Measurements from ENCODE around the gene GJB4. TPM values are rescaled to one million over a fixed set of nuclear protein-coding genes. Genes with fewer than 3 reads are reported as not detected.

The GJB4 gene
- polyA plus RNA-seq (2011; rRNA removed) (0.07 TPM in 1 of 2 replicates, not detected in the other), polyA plus RNA-seq (2017; fragmentation: RNase III; extraction: RNeasy Plus Mini Kit Qiagen cat#74134 plus additional on column Dnase treatment) (0.04 to 0.07 TPM in 2 of 3 replicates, not detected in the other), polyA minus RNA-seq (2011; rRNA and poly(A)+ RNA removed) (0.12 TPM in 1 of 2 replicates, not detected in the other)
- 0.03 and 0.04 TPM in 2 replicates for polyA plus RNA-seq (2012; cell fraction: cytosol; rRNA removed)
- polyA plus RNA-seq (2012; cell fraction: nucleus; rRNA removed), result 0.05 TPM in 1 of 2 replicates, not detected in the other

GRCh38 chr1:34759503-34760357, at the start of gene GJB4:
Gene GJB4 (plus strand): TSS chr1:34759740. CDS start chr1:34761255, 1,515 bp downstream.
- CTCF ChIA-PET, result interaction anchor here (1.2 to 1.5 kb wide), 2 partner anchors 10 to 93 kb away, joined by 3 to 4 read pairs; no protein-coding TSS in a partner anchor
- no peaks in the 10 kb centered on the region for H3K9me3 ChIP-seq
- POLR2A ChIA-PET, result no interaction called here
- no peak for TF ChIP-seq PBX3 (IDR thresholded peaks at IDR 0.05)
- TF ChIP-seq PHF8 (IDR thresholded peaks at IDR 0.05; ENCODE audit: borderline replicate concordance, low read depth), result no peak
- TF ChIP-seq MAFK (IDR thresholded peaks at IDR 0.05; ENCODE audit: partially characterized antibody), result no peak
- no peak for TF ChIP-seq RARB (CRISPR knock-in tag; IDR thresholded peaks at IDR 0.05)
- no peak for TF ChIP-seq HOXB13 (CRISPR knock-in tag; IDR thresholded peaks at IDR 0.05; ENCODE audit: low read depth)
- no peak for TF ChIP-seq HMGXB4 (CRISPR knock-in tag; IDR thresholded peaks at IDR 0.05; ENCODE audit: borderline replicate concordance)
- TF ChIP-seq ZFP36 (IDR thresholded peaks at IDR 0.05; ENCODE audit: borderline replicate concordance, partially characterized antibody), result no peak
- TF ChIP-seq RAD21 (conservative IDR thresholded peaks at IDR 0.05 in 1 of 2, IDR thresholded peaks at IDR 0.05 in 1 of 2), result no peak
- TF ChIP-seq HOXA7 (CRISPR knock-in tag; IDR thresholded peaks at IDR 0.05), result no peak
- no peak for TF ChIP-seq ZC3H11A (IDR thresholded peaks at IDR 0.05)
- no peak for TF ChIP-seq CBX2 (IDR thresholded peaks at IDR 0.05; ENCODE audit: borderline replicate concordance, low read depth)
- TF ChIP-seq EP300 (IDR thresholded peaks at IDR 0.05), result no peak
- no peak for TF ChIP-seq FOSB (CRISPR knock-in tag; IDR thresholded peaks at IDR 0.05)
- no peak for TF ChIP-seq USF2 (IDR thresholded peaks at IDR 0.05)
- no peak for TF ChIP-seq HES2 (IDR thresholded peaks at IDR 0.05)
- no peak for TF ChIP-seq MAZ (IDR thresholded peaks at IDR 0.05; ENCODE audit: borderline replicate concordance, low read depth, low read length)
- no peak for TF ChIP-seq RNF2 (IDR thresholded peaks at IDR 0.05; ENCODE audit: borderline replicate concordance, low read depth)
- TF ChIP-seq FOXS1 (CRISPR knock-in tag; IDR thresholded peaks at IDR 0.05), result no peak
- H3K4me3 ChIP-seq, result no peak within 1 kb of the TSS
- H3K27ac ChIP-seq, result no peak within 1 kb of the TSS
- peaks cover 25% of the 10 kb centered on the region for H3K4me1 ChIP-seq
- H3K4me2 ChIP-seq, result no peak within 1 kb of the TSS
- peak in 1 of 2 experiments; percentile 50 for DNase-seq (ENCODE audit: low read depth in 1 of 2, low spot score in 1 of 2)
- no peak for FAIRE-seq
- WGBS (ENCODE audit: missing lambda C conversion rate), result 67% methylated on average over 3 of the region's 10 CpGs
- peak in 1 of 2 experiments; percentile 64; a peak in 3 of 6 replicates for ATAC-seq

GRCh38 chr1:34710812-34711211, 48.7 kb upstream of the GJB4 start:
- no peaks in the 10 kb centered on the region for H3K4me1 ChIP-seq
- FAIRE-seq (no peak), ATAC-seq (no peak), DNase-seq (ENCODE audit: low read depth in 1 of 2, low spot score in 1 of 2) (no peak)
- no peak for TF ChIP-seq PBX3 (IDR thresholded peaks at IDR 0.05)
- TF ChIP-seq PHF8 (IDR thresholded peaks at IDR 0.05; ENCODE audit: borderline replicate concordance, low read depth), result no peak
- TF ChIP-seq CEBPB (IDR thresholded peaks at IDR 0.05), result no peak
- TF ChIP-seq HEYL (CRISPR knock-in tag; IDR thresholded peaks at IDR 0.05), result no peak
- TF ChIP-seq EP300 (IDR thresholded peaks at IDR 0.05), result no peak
- no peak for TF ChIP-seq POLR2AphosphoS2 (conservative IDR thresholded peaks at IDR 0.05; ENCODE audit: low read length)
- no peak for TF ChIP-seq KDM1A (IDR thresholded peaks at IDR 0.05; ENCODE audit: low read depth)
- TF ChIP-seq ELK1 (IDR thresholded peaks at IDR 0.05; ENCODE audit: low read depth, low read length), result no peak
- TF ChIP-seq HOXB13 (CRISPR knock-in tag; IDR thresholded peaks at IDR 0.05; ENCODE audit: low read depth), result no peak
- TF ChIP-seq FOXS1 (CRISPR knock-in tag; IDR thresholded peaks at IDR 0.05), result no peak
- no peak for TF ChIP-seq CHD4 (IDR thresholded peaks at IDR 0.05; ENCODE audit: borderline replicate concordance)
- no peak for TF ChIP-seq JUNB (IDR thresholded peaks at IDR 0.05)
- no peak for TF ChIP-seq TFCP2L1 (CRISPR knock-in tag; IDR thresholded peaks at IDR 0.05)
- TF ChIP-seq ZFP36 (IDR thresholded peaks at IDR 0.05; ENCODE audit: borderline replicate concordance, partially characterized antibody), result no peak
- no peak for TF ChIP-seq CBX8 (IDR thresholded peaks at IDR 0.05)
- no peak for TF ChIP-seq NR3C1 (IDR thresholded peaks at IDR 0.05)
- TF ChIP-seq RARB (CRISPR knock-in tag; IDR thresholded peaks at IDR 0.05), result no peak
- H3K4me3 ChIP-seq, result no peak overlapping the region
- H3K9me3 ChIP-seq, result no peaks in the 10 kb centered on the region
- ChIA-PET POLR2A (no interaction called here), CTCF (interaction anchor here (1.2 kb wide), 1 partner anchor 10 kb away, joined by 3 read pairs; no protein-coding TSS in a partner anchor)
- H3K27ac ChIP-seq, result no peak overlapping the region
- H3K4me2 ChIP-seq, result no peak overlapping the region

Data from A549 (cell line).